HEK293 (cell line): ENCODE results near the gene DPEP3.

Source experiments
- CTCF ChIA-PET: fragments of 350-600 bp; formaldehyde crosslinking; extraction: SDS; loops from one replicate; lab custom pipeline; 2021; ENCODE audit warnings: antibody characterized with exemption; lab: Yijun Ruan, JAX
- POLR2A ChIA-PET: fragments of 300-600 bp; formaldehyde crosslinking; extraction: SDS; loops from one replicate; lab custom pipeline; 2020; ENCODE audit warnings: antibody characterized with exemption, inconsistent platforms; lab: Yijun Ruan, JAX
- H3K27ac ChIP-seq: fragments of 200-500 bp; sonication (Bioruptor generic); 2 replicates; pipeline ENCODE4 v1.5.1; 2014; ENCODE audit warnings: low read depth, low read length, control low read depth, inconsistent platforms; ENCODE audit errors: extremely low read depth
- H3K36me3 ChIP-seq, 2 experiments: fragments of 200-500 bp in 1 of 2; sonication (Bioruptor generic) in 1 of 2; 1 replicate in 1 of 2; 2 replicates in 1 of 2; pipeline ENCODE4 v1.5.1; 2014 to 2017; ENCODE audit warnings: inconsistent platforms in 2 of 2, low read length in 2 of 2; ENCODE audit not compliant: control insufficient read depth in 2 of 2, insufficient read depth in 1 of 2
- H3K4me1 ChIP-seq: fragments of 200-500 bp; sonication (Bioruptor generic); 2 replicates; pipeline ENCODE4 v1.5.1; 2014; ENCODE audit warnings: mild to moderate bottlenecking, low read length, inconsistent platforms; ENCODE audit not compliant: control insufficient read depth, insufficient read depth
- H3K4me3 ChIP-seq: 2 replicates; pipeline ENCODE4 v1.5.1; 2011; ENCODE audit warnings: low read depth, mild to moderate bottlenecking, control low read depth, low read length, moderate library complexity
- H3K9me3 ChIP-seq: fragments of 200-500 bp; sonication (Bioruptor generic); 2 replicates; pipeline ENCODE4 v1.5.1; 2014; ENCODE audit warnings: low read depth, low read length, inconsistent platforms; ENCODE audit not compliant: control insufficient read depth, insufficient read depth
- KLF1 ChIP-seq: fragments of 450-650 bp; formaldehyde crosslinking; IDR thresholded peaks from 2 replicates; pipeline ENCODE4 v1.5.1; 2016; ENCODE audit warnings: missing biosample characterization, missing genetic modification characterization
- RBAK ChIP-seq: fragments of 450-650 bp; formaldehyde crosslinking; IDR thresholded peaks from 2 replicates; pipeline ENCODE4 v1.5.1; 2016; ENCODE audit warnings: missing biosample characterization, missing genetic modification characterization
- ZBTB48 ChIP-seq: fragments of 450-650 bp; formaldehyde crosslinking; IDR thresholded peaks from 2 replicates; pipeline ENCODE4 v1.5.1; 2016; ENCODE audit warnings: missing biosample characterization, missing genetic modification characterization
- ZNF18 ChIP-seq: fragments of 450-650 bp; formaldehyde crosslinking; IDR thresholded peaks from 2 replicates; pipeline ENCODE4 v1.5.1; 2016; ENCODE audit warnings: missing biosample characterization, missing genetic modification characterization
- ZNF214 ChIP-seq: fragments of 450-650 bp; formaldehyde crosslinking; IDR thresholded peaks from 2 replicates; pipeline ENCODE4 v1.5.1; 2017; ENCODE audit warnings: missing biosample characterization, mild to moderate bottlenecking, missing genetic modification characterization, borderline replicate concordance
- ZNF423 ChIP-seq: fragments of 450-650 bp; formaldehyde crosslinking; IDR thresholded peaks from 2 replicates; pipeline ENCODE4 v1.5.1; 2016; ENCODE audit warnings: missing biosample characterization, missing genetic modification characterization
- ZNF488 ChIP-seq: fragments of 450-650 bp; formaldehyde crosslinking; IDR thresholded peaks from 2 replicates; pipeline ENCODE4 v1.5.1; 2016; ENCODE audit warnings: missing biosample characterization, missing genetic modification characterization
- ZNF529 ChIP-seq: fragments of 450-650 bp; formaldehyde crosslinking; IDR thresholded peaks from 2 replicates; pipeline ENCODE4 v1.5.1; 2017; ENCODE audit warnings: missing genetic modification characterization, missing biosample characterization; ENCODE audit not compliant: insufficient replicate concordance
- ZNF560 ChIP-seq: fragments of 450-650 bp; formaldehyde crosslinking; IDR thresholded peaks from 2 replicates; pipeline ENCODE4 v1.5.1; 2017; ENCODE audit warnings: missing biosample characterization, missing genetic modification characterization, borderline replicate concordance
- ZNF580 ChIP-seq: fragments of 450-650 bp; formaldehyde crosslinking; IDR thresholded peaks from 2 replicates; pipeline ENCODE4 v1.5.1; 2016; ENCODE audit warnings: missing biosample characterization, missing genetic modification characterization
- ZNF610 ChIP-seq: fragments of 450-650 bp; formaldehyde crosslinking; IDR thresholded peaks from 2 replicates; pipeline ENCODE4 v1.5.1; 2016; ENCODE audit warnings: missing biosample characterization, missing genetic modification characterization, borderline replicate concordance
- ZNF621 ChIP-seq: fragments of 450-650 bp; formaldehyde crosslinking; IDR thresholded peaks from 2 replicates; pipeline ENCODE4 v1.5.1; 2017; ENCODE audit warnings: missing biosample characterization, missing genetic modification characterization
- ZNF626 ChIP-seq: fragments of 450-650 bp; sonication (Bioruptor Pico); formaldehyde crosslinking; IDR thresholded peaks from 2 replicates; pipeline ENCODE4 v1.5.1; 2018; ENCODE audit warnings: missing biosample characterization, missing genetic modification characterization, inconsistent platforms
- ZNF660 ChIP-seq: fragments of 450-650 bp; IDR thresholded peaks from 2 replicates; pipeline ENCODE4 v1.5.1; 2018; ENCODE audit warnings: missing biosample characterization, mild to moderate bottlenecking, missing genetic modification characterization
- ZNF776 ChIP-seq: fragments of 450-650 bp; formaldehyde crosslinking; IDR thresholded peaks from 2 replicates; pipeline ENCODE4 v1.5.0; 2017; ENCODE audit warnings: missing biosample characterization, missing genetic modification characterization, borderline replicate concordance

The DPEP3 gene

GRCh38 chr16:67951485-67951884, 28.8 kb downstream of the DPEP3 start (continued):
- TF ChIP-seq ZNF660 (tag by site-specific recombination): no peak
- TF ChIP-seq ZNF529 (tag by site-specific recombination): no peak
- TF ChIP-seq ZNF560 (tag by site-specific recombination): no peak
- no peak for TF ChIP-seq ZNF214 (tag by site-specific recombination)
- no peak for TF ChIP-seq ZNF610 (tag by site-specific recombination)
- no peak for TF ChIP-seq ZBTB48 (tag by site-specific recombination)

- H3K27ac ChIP-seq: no peak overlapping the region
- CTCF ChIA-PET: interaction anchor here (0.8 kb wide), 1 partner anchor 44 kb away, joined by 3 read pairs; no protein-coding TSS in a partner anchor
- peaks cover 2 to 89% of the 10 kb centered on the region in 2 experiments; a peak in 2 of 3 replicates for H3K36me3 ChIP-seq
- no peaks in the 10 kb centered on the region for H3K4me1 ChIP-seq
- POLR2A ChIA-PET: interaction anchor here (1.6 kb wide), 1 partner anchor 15 kb away, joined by 5 read pairs; no protein-coding TSS in a partner anchor
- no peaks in the 10 kb centered on the region for H3K9me3 ChIP-seq
- no peak for TF ChIP-seq ZNF423 (tag by site-specific recombination)
- H3K4me3 ChIP-seq: no peak overlapping the region
Measured at GRCh38 chr16:67950335-67950843, 29.9 kb downstream of the DPEP3 start.

GRCh38 chr16:67949645-67950044, 30.7 kb downstream of the DPEP3 start:
- H3K36me3 ChIP-seq: peaks cover 0 to 91% of the 10 kb centered on the region in 2 experiments; a peak in 2 of 3 replicates
- POLR2A ChIA-PET: no interaction called here
- no peak overlapping the region for H3K4me3 ChIP-seq
- CTCF ChIA-PET: interaction anchor here (0.8 kb wide), 2 partner anchors 44 to 133 kb away, joined by 3 to 4 read pairs; no protein-coding TSS in a partner anchor
- H3K4me1 ChIP-seq: no peaks in the 10 kb centered on the region
- TF ChIP-seq ZNF621 (tag by site-specific recombination) (no peak), ZNF626 (tag by site-specific recombination) (no peak), ZNF18 (tag by site-specific recombination) (no peak), RBAK (tag by site-specific recombination) (no peak)
- H3K9me3 ChIP-seq: no peaks in the 10 kb centered on the region
- H3K27ac ChIP-seq: no peak overlapping the region

GRCh38 chr16:67948015-67948414, 32.3 kb downstream of the DPEP3 start:
- H3K27ac ChIP-seq: no peak overlapping the region
- peaks cover 0 to 91% of the 10 kb centered on the region in 2 experiments; a peak in 2 of 3 replicates for H3K36me3 ChIP-seq
- no peak overlapping the region for H3K4me3 ChIP-seq
- no peak for TF ChIP-seq ZNF776 (tag by site-specific recombination)
- TF ChIP-seq ZNF214 (tag by site-specific recombination): no peak
- no peak for TF ChIP-seq ZNF610 (tag by site-specific recombination)
- TF ChIP-seq ZNF580 (tag by site-specific recombination): no peak
- no peak for TF ChIP-seq ZNF488 (tag by site-specific recombination)
- TF ChIP-seq KLF1 (tag by site-specific recombination): peak; percentile 68
- ChIA-PET CTCF (no interaction called here), POLR2A (interaction anchor here (0.6 to 1.0 kb wide), 4 partner anchors 10 to 30 kb away, joined by 3 read pairs; no protein-coding TSS in a partner anchor)
- H3K9me3 ChIP-seq: no peaks in the 10 kb centered on the region
- H3K4me1 ChIP-seq: no peaks in the 10 kb centered on the region
